NK-92 treated with Interleukin-12 subunit alpha and Interleukin-12 subunit beta, amount 100 ng/mL, for 24 hours (cell line): ENCODE results near the gene DNAJC11.
"Not testable (repeated sequence)": the region's sequence is repeated elsewhere in the genome, so short reads cannot be mapped to it uniquely, and the experiment has no call there.

ENCODE experiments used
- DNase-seq: peaks from one replicate; lab custom pipeline; 2025; lab: John Stamatoyannopoulos, UW

The DNAJC11 gene

GRCh38 chr1:6694121-6694713, 7.4 kb downstream of the DNAJC11 start:
- no peak for DNase-seq

GRCh38 chr1:6692956-6693355, 8.7 kb downstream of the DNAJC11 start:
- DNase-seq: no peak

GRCh38 chr1:6691507-6691906, 10.1 kb downstream of the DNAJC11 start:
- no peak for DNase-seq

- DNase-seq: no peak
Measured at GRCh38 chr1:6690186-6690585, 11.4 kb downstream of the DNAJC11 start.

- no peak for DNase-seq
Measured at GRCh38 chr1:6688757-6689156, 12.9 kb downstream of the DNAJC11 start.

- DNase-seq: no peak
Measured at GRCh38 chr1:6688001-6688400, 13.6 kb downstream of the DNAJC11 start.

- DNase-seq: no peak
Measured at GRCh38 chr1:6686294-6686693, 15.3 kb downstream of the DNAJC11 start.

GRCh38 chr1:6685381-6685780, 16.2 kb downstream of the DNAJC11 start:
- no peak for DNase-seq

- DNase-seq: no peak
Measured at GRCh38 chr1:6683434-6683833, 18.2 kb downstream of the DNAJC11 start.

GRCh38 chr1:6675941-6676340, 25.7 kb downstream of the DNAJC11 start:
- no peak for DNase-seq

GRCh38 chr1:6674771-6675170, 26.8 kb downstream of the DNAJC11 start:
- DNase-seq: no peak

GRCh38 chr1:6673816-6674398, 27.7 kb downstream of the DNAJC11 start:
- DNase-seq: no peak

- DNase-seq: no peak
Measured at GRCh38 chr1:6672558-6672957, 29.1 kb downstream of the DNAJC11 start.

GRCh38 chr1:6668503-6668902, 33.1 kb downstream of the DNAJC11 start:
- DNase-seq: no peak

GRCh38 chr1:6667139-6667538, 34.5 kb downstream of the DNAJC11 start:
- DNase-seq: no peak

GRCh38 chr1:6666696-6667095, 34.9 kb downstream of the DNAJC11 start:
- DNase-seq: no peak

- DNase-seq: not testable (repeated sequence)
Measured at GRCh38 chr1:6662468-6662867, 39.1 kb downstream of the DNAJC11 start.

- no peak for DNase-seq
Measured at GRCh38 chr1:6660415-6661049, 41.1 kb downstream of the DNAJC11 start.

- no peak for DNase-seq
Measured at GRCh38 chr1:6658359-6659060, 43.1 kb downstream of the DNAJC11 start.

GRCh38 chr1:6657138-6657537, 44.5 kb downstream of the DNAJC11 start:
- DNase-seq: no peak

- DNase-seq: no peak
Measured at GRCh38 chr1:6653436-6654290, 48.0 kb downstream of the DNAJC11 start.

- no peak for DNase-seq
Measured at GRCh38 chr1:6652986-6653385, 48.6 kb downstream of the DNAJC11 start.
